ENCODE measurements around the gene DPEP2.

The DPEP2 gene

GRCh38 chr16:67963292-67963661, 36.0 kb downstream of the DPEP2 start:
- no peak for DNase-seq (ENCODE audit: low read depth)
- no peak overlapping the region for H3K4me3 ChIP-seq (ENCODE audit: low read depth, low read length)

- H3K4me3 ChIP-seq (ENCODE audit: low read depth, low read length): no peak overlapping the region
- DNase-seq (ENCODE audit: low read depth): no peak
Observed at GRCh38 chr16:67962135-67962534, 37.1 kb downstream of the DPEP2 start.

GRCh38 chr16:67961551-67961957, 37.7 kb downstream of the DPEP2 start:
- H3K4me3 ChIP-seq (ENCODE audit: low read depth, low read length): no peak overlapping the region
- no peak for DNase-seq (ENCODE audit: low read depth)

- DNase-seq (ENCODE audit: low read depth): no peak
- H3K4me3 ChIP-seq (ENCODE audit: low read depth, low read length): no peak overlapping the region
Observed at GRCh38 chr16:67959536-67960329, 39.6 kb downstream of the DPEP2 start.

GRCh38 chr16:67957622-67958021, 41.7 kb downstream of the DPEP2 start:
- H3K4me3 ChIP-seq (ENCODE audit: low read depth, low read length): no peak overlapping the region
- no peak for DNase-seq (ENCODE audit: low read depth)

- no peak overlapping the region for H3K4me3 ChIP-seq (ENCODE audit: low read depth, low read length)
- no peak for DNase-seq (ENCODE audit: low read depth)
Observed at GRCh38 chr16:67954421-67955196, 44.7 kb downstream of the DPEP2 start.

- H3K4me3 ChIP-seq (ENCODE audit: low read depth, low read length): no peak overlapping the region
- no peak for DNase-seq (ENCODE audit: low read depth)
Observed at GRCh38 chr16:67953641-67954375, 45.5 kb downstream of the DPEP2 start.

- H3K4me3 ChIP-seq (ENCODE audit: low read depth, low read length): no peak overlapping the region
- DNase-seq (ENCODE audit: low read depth): no peak
Observed at GRCh38 chr16:67951485-67951884, 47.8 kb downstream of the DPEP2 start.

GRCh38 chr16:67950335-67950843, 48.9 kb downstream of the DPEP2 start:
- DNase-seq (ENCODE audit: low read depth): no peak
- H3K4me3 ChIP-seq (ENCODE audit: low read depth, low read length): no peak overlapping the region

- H3K4me3 ChIP-seq (ENCODE audit: low read depth, low read length): no peak overlapping the region
- DNase-seq (ENCODE audit: low read depth): no peak
Observed at GRCh38 chr16:67949645-67950044, 49.6 kb downstream of the DPEP2 start.

GRCh38 chr16:67948015-67948414, 51.3 kb downstream of the DPEP2 start:
- no peak overlapping the region for H3K4me3 ChIP-seq (ENCODE audit: low read depth, low read length)
- no peak for DNase-seq (ENCODE audit: low read depth)

GRCh38 chr16:67946966-67947558, 52.2 kb downstream of the DPEP2 start:
- no peak overlapping the region for H3K4me3 ChIP-seq (ENCODE audit: low read depth, low read length)
- no peak for DNase-seq (ENCODE audit: low read depth)

GRCh38 chr16:67946128-67946569, 53.1 kb downstream of the DPEP2 start:
- H3K4me3 ChIP-seq (ENCODE audit: low read depth, low read length): no peak overlapping the region
- DNase-seq (ENCODE audit: low read depth): no peak

GRCh38 chr16:67945392-67945933, 53.8 kb downstream of the DPEP2 start:
- no peak overlapping the region for H3K4me3 ChIP-seq (ENCODE audit: low read depth, low read length)

GRCh38 chr16:67944690-67945391, 54.4 kb downstream of the DPEP2 start:
- DNase-seq (ENCODE audit: low read depth): no peak
- no peak overlapping the region for H3K4me3 ChIP-seq (ENCODE audit: low read depth, low read length)

More at GRCh38 chr16:67945392-67945933, 53.8 kb downstream of the DPEP2 start:
- no peak for DNase-seq (ENCODE audit: low read depth)

- no peak for DNase-seq (ENCODE audit: low read depth)
Observed at GRCh38 chr16:67943619-67944504, 55.4 kb downstream of the DPEP2 start, which contains the start of gene LCAT. Gene LCAT, minus strand, starts transcription at chr16:67944120. Its CDS starts 19 bp downstream, at chr16:67944101.

GRCh38 chr16:67943256-67943618, 56.0 kb downstream of the DPEP2 start:
- DNase-seq (ENCODE audit: low read depth): no peak
- no peak overlapping the region for H3K4me3 ChIP-seq (ENCODE audit: low read depth, low read length)

More at GRCh38 chr16:67943619-67944504, 55.4 kb downstream of the DPEP2 start, which contains the start of gene LCAT:
- no peak within 1 kb of the TSS for H3K4me3 ChIP-seq (ENCODE audit: low read depth, low read length)
